NCI-H146 (cell line): ENCODE results near the gene KHSRP.

Experiments used
- DNase-seq: peaks from one replicate; lab custom pipeline; 2025; lab: John Stamatoyannopoulos, UW

KHSRP gene

GRCh38 chr19:6424195-6424938 lies at the start of gene KHSRP:
Gene KHSRP (minus strand): TSS chr19:6424811. CDS start chr19:6424701, 110 bp downstream.
- DNase-seq = peak; percentile 13

- peak; percentile 20 for DNase-seq
Measured at GRCh38 chr19:6473647-6474046, 49.0 kb upstream of the KHSRP start.

- peak; percentile 85 for DNase-seq
Measured at GRCh38 chr19:6472713-6473112, 48.1 kb upstream of the KHSRP start.

- DNase-seq = no peak
Measured at GRCh38 chr19:6471076-6471475, 46.5 kb upstream of the KHSRP start.

GRCh38 chr19:6470173-6470572 lies 45.6 kb upstream of the KHSRP start:
- DNase-seq = no peak

GRCh38 chr19:6467384-6467783 lies 42.8 kb upstream of the KHSRP start:
- DNase-seq = no peak

GRCh38 chr19:6466526-6467248 lies 42.1 kb upstream of the KHSRP start:
- DNase-seq = no peak

GRCh38 chr19:6465663-6466062 lies 41.1 kb upstream of the KHSRP start:
- no peak for DNase-seq

GRCh38 chr19:6465006-6465405 lies 40.4 kb upstream of the KHSRP start:
- DNase-seq = no peak

GRCh38 chr19:6464070-6464873 lies 39.7 kb upstream of the KHSRP start, which contains the start of gene CRB3:
Gene CRB3 (plus strand): TSS chr19:6464271. CDS start chr19:6464702, 431 bp downstream.
- peak; percentile 90 for DNase-seq

GRCh38 chr19:6460099-6460884 lies 35.7 kb upstream of the KHSRP start:
- peak; percentile 92 for DNase-seq

GRCh38 chr19:6459262-6460098 lies 34.9 kb upstream of the KHSRP start, which contains the start of gene SLC25A23:
Gene SLC25A23 (minus strand): TSS chr19:6459792. CDS start chr19:6459628, 164 bp downstream.
- peak; percentile 67 for DNase-seq

- DNase-seq = no peak
Measured at GRCh38 chr19:6458695-6459261, 34.2 kb upstream of the KHSRP start.

- DNase-seq = no peak
Measured at GRCh38 chr19:6457958-6458694, 33.5 kb upstream of the KHSRP start.

- DNase-seq = no peak
Measured at GRCh38 chr19:6455924-6456323, 31.3 kb upstream of the KHSRP start.

GRCh38 chr19:6453951-6454565 lies 29.4 kb upstream of the KHSRP start:
- DNase-seq = no peak

- no peak for DNase-seq
Measured at GRCh38 chr19:6452899-6453298, 28.3 kb upstream of the KHSRP start.

GRCh38 chr19:6452223-6452614 lies 27.6 kb upstream of the KHSRP start:
- DNase-seq = no peak

GRCh38 chr19:6451583-6452222 lies 27.1 kb upstream of the KHSRP start:
- no peak for DNase-seq
